Tibial nerve (tissue), 4 donors: ENCODE measurements around the gene BNC2. TPM values are rescaled to one million over a fixed set of nuclear protein-coding genes. Genes with fewer than 3 reads are reported as not detected.
A peak's percentile ranks its signal among the peaks of the same experiment; 100 is the strongest.

ENCODE experiments used
- DNase-seq, 2 donors: peaks; one replicate each; pipeline ENCODE4 v3.0.0-alpha.2; 2019; ENCODE audit warnings: low spot score in 2 of 2
- H3K27ac ChIP-seq, 4 donors: fragments of 200-600 bp; sonication (generic) in 3 of 4; one replicate each; pipeline ENCODE4 v1.5.1; 2017 to 2019; ENCODE audit warnings: mild to moderate bottlenecking in 1 of 4
- H3K27me3 ChIP-seq, 2 donors: fragments of 200-600 bp; sonication (generic) in 1 of 2; one replicate each; pipeline versions ENCODE4 v1.5.1 to v1.6.0; 2017 to 2019
- H3K36me3 ChIP-seq, 3 donors: fragments of 200-600 bp; sonication (generic); one replicate each; pipeline ENCODE4 v1.5.1; 2018 to 2019
- H3K4me1 ChIP-seq, 4 donors: fragments of 200-600 bp; sonication (generic) in 3 of 4; one replicate each; pipeline ENCODE4 v1.5.1; 2017 to 2019
- H3K4me3 ChIP-seq, 4 donors: fragments of 200-600 bp; sonication (generic) in 3 of 4; one replicate each; pipeline ENCODE4 v1.5.1; 2017 to 2019; ENCODE audit warnings: mild to moderate bottlenecking in 1 of 4, moderate library complexity in 1 of 4
- H3K9me3 ChIP-seq, 4 donors: fragments of 200-600 bp; sonication (generic) in 3 of 4; one replicate each; pipeline ENCODE4 v1.5.1; 2017 to 2019
- CTCF ChIP-seq, 5 experiments: fragments of 200-600 bp in 3 of 5; fragments of 450-650 bp in 2 of 5; sonication (generic) in 3 of 5; IDR thresholded peaks; one replicate each; pipeline ENCODE4 v1.5.1; 2016 to 2019; ENCODE audit warnings: antibody characterized with exemption in 5 of 5, mild to moderate bottlenecking in 3 of 5, moderate library complexity in 2 of 5
- EP300 ChIP-seq, 2 donors: sonication (generic); formaldehyde crosslinking; IDR thresholded peaks; one replicate each; pipeline ENCODE4 v1.6.1; 2017; ENCODE audit warnings: antibody characterized with exemption in 2 of 2, mild to moderate bottlenecking in 1 of 2
- POLR2A ChIP-seq, 2 donors: fragments of 450-650 bp; IDR thresholded peaks; one replicate each; pipeline ENCODE4 v1.6.1; 2017; ENCODE audit warnings: antibody characterized with exemption in 2 of 2, mild to moderate bottlenecking in 2 of 2, moderate library complexity in 2 of 2
- WGBS, 2 donors: methylation state at CpG; one replicate each; pipeline ENCODE4 v1.1.5; 2018; 5-methylcytosine and 5-hydroxymethylcytosine counted together
- total RNA-seq, 4 donors: library from RNA; depleted of rRNA; stranded (reverse); fragments of >200 nt; gene quantifications; one replicate each; pipeline ENCODE4 v1.1.0, GENCODE V29; 2016

Gene BNC2
- total RNA-seq, 4 donors from 2014 or later, result 69.9 to 89.6 (median 88.4) TPM

GRCh38 chr9:16532681-16533450, 337.6 kb downstream of the BNC2 start:
- Histone ChIP-seq H3K9me3 (no peaks in the 10 kb centered on the region), H3K27ac (peak overlapping the region in 2 of 4 donors; percentile 33 to 35), H3K4me1 (peaks cover 0 to 10% (median 0%) of the 10 kb centered on the region in 4 donors), H3K27me3 (no peaks in the 10 kb centered on the region), H3K36me3 (no peaks in the 10 kb centered on the region), H3K4me3 (no peak overlapping the region)
- 70 to 76% methylated on average over 2 of the region's 2 CpGs for WGBS, 2 donors
- TF ChIP-seq EP300 (IDR thresholded peaks at IDR 0.05), result no peak
- TF ChIP-seq CTCF (IDR thresholded peaks at IDR 0.05), result no peak
- no peak for TF ChIP-seq POLR2A (IDR thresholded peaks at IDR 0.05)
- no peak for DNase-seq

- peak overlapping the region in 2 of 4 donors; percentile 33 to 35 for H3K27ac ChIP-seq
- no peaks in the 10 kb centered on the region for H3K36me3 ChIP-seq
- H3K27me3 ChIP-seq, result no peaks in the 10 kb centered on the region
- H3K9me3 ChIP-seq, result no peaks in the 10 kb centered on the region
- DNase-seq, result no peak
- peaks cover 0 to 10% (median 0%) of the 10 kb centered on the region in 4 donors for H3K4me1 ChIP-seq
- 82 to 84% methylated on average over 3 of the region's 3 CpGs for WGBS, 2 donors
- no peak for TF ChIP-seq POLR2A (IDR thresholded peaks at IDR 0.05)
- TF ChIP-seq EP300 (IDR thresholded peaks at IDR 0.05), result no peak
- TF ChIP-seq CTCF (IDR thresholded peaks at IDR 0.05), result no peak
- H3K4me3 ChIP-seq, result no peak overlapping the region
Observed at GRCh38 chr9:16532272-16532671, 338.2 kb downstream of the BNC2 start.

- TF ChIP-seq POLR2A (IDR thresholded peaks at IDR 0.05) (no peak), EP300 (IDR thresholded peaks at IDR 0.05) (peak in 1 of 2 donors; percentile 58), CTCF (IDR thresholded peaks at IDR 0.05) (no peak)
- peak in 1 of 2 donors; percentile 34 for DNase-seq
- 50 to 59% methylated on average over 13 of the region's 13 CpGs for WGBS, 2 donors
- no peaks in the 10 kb centered on the region for H3K27me3 ChIP-seq
- H3K27ac ChIP-seq, result peak overlapping the region in 2 of 4 donors; percentile 8 to 32
- peaks cover 0 to 10% (median 0%) of the 10 kb centered on the region in 4 donors for H3K4me1 ChIP-seq
- no peaks in the 10 kb centered on the region for H3K36me3 ChIP-seq
- H3K9me3 ChIP-seq, result no peaks in the 10 kb centered on the region
- no peak overlapping the region for H3K4me3 ChIP-seq
Observed at GRCh38 chr9:16530669-16531642, 339.5 kb downstream of the BNC2 start.

- TF ChIP-seq POLR2A (IDR thresholded peaks at IDR 0.05) (no peak), CTCF (IDR thresholded peaks at IDR 0.05) (no peak), EP300 (IDR thresholded peaks at IDR 0.05) (no peak)
- WGBS, 2 donors, result 90 to 92% methylated on average over 9 of the region's 9 CpGs
- peaks cover 0 to 19% (median 2%) of the 10 kb centered on the region in 4 donors for H3K4me1 ChIP-seq
- DNase-seq, result no peak
- H3K4me3 ChIP-seq, result no peak overlapping the region
- H3K27me3 ChIP-seq, result no peaks in the 10 kb centered on the region
- no peak overlapping the region for H3K27ac ChIP-seq
- no peaks in the 10 kb centered on the region for H3K9me3 ChIP-seq
- no peaks in the 10 kb centered on the region for H3K36me3 ChIP-seq
Observed at GRCh38 chr9:16527573-16527972, 342.9 kb downstream of the BNC2 start.
